Uterus (tissue), 4 donors: ENCODE measurements around the gene ST6GALNAC4. TPM values are rescaled to one million over a fixed set of nuclear protein-coding genes. Genes with fewer than 3 reads are reported as not detected.

Experiments
- DNase-seq, 2 donors: peaks; one replicate each; pipeline ENCODE4 v3.0.0-alpha.2; 2019 to 2020
- H3K27ac ChIP-seq, 2 donors: fragments of 200-600 bp; sonication (generic); 1 replicate in 1 of 2; 2 replicates in 1 of 2; pipeline ENCODE4 v1.5.1; 2016 to 2018
- H3K27me3 ChIP-seq, 2 donors: fragments of 200-600 bp; sonication (generic); one replicate each; pipeline ENCODE4 v1.5.1; 2018 to 2019; ENCODE audit warnings: control low read depth in 1 of 2
- H3K36me3 ChIP-seq, 2 donors: fragments of 200-600 bp; sonication (generic); one replicate each; pipeline ENCODE4 v1.5.1; 2019; ENCODE audit warnings: control low read depth in 1 of 2
- H3K4me1 ChIP-seq, 2 donors: fragments of 200-600 bp; sonication (generic); one replicate each; pipeline ENCODE4 v1.5.1; 2018 to 2019; ENCODE audit warnings: control low read depth in 1 of 2
- H3K4me3 ChIP-seq, 2 donors: fragments of 200-600 bp; sonication (generic); 1 replicate in 1 of 2; 2 replicates in 1 of 2; pipeline ENCODE4 v1.5.1; 2018 to 2019; ENCODE audit warnings: mild to moderate bottlenecking in 1 of 2
- H3K9me3 ChIP-seq, 2 donors: fragments of 200-600 bp; sonication (generic); one replicate each; pipeline ENCODE4 v1.5.1; 2019; ENCODE audit warnings: control low read depth in 1 of 2
- CTCF ChIP-seq, 4 experiments: fragments of 200-600 bp in 2 of 4; fragments of 450-650 bp in 2 of 4; sonication (generic) in 2 of 4; IDR thresholded peaks; one replicate each; pipeline ENCODE4 v1.5.1; 2016 to 2019; ENCODE audit warnings: antibody characterized with exemption in 4 of 4, mild to moderate bottlenecking in 2 of 4, moderate library complexity in 1 of 4
- POLR2A ChIP-seq, 2 donors: fragments of 450-650 bp; IDR thresholded peaks; one replicate each; pipeline ENCODE4 v1.6.1; 2016; ENCODE audit warnings: antibody characterized with exemption in 2 of 2, mild to moderate bottlenecking in 1 of 2, moderate library complexity in 1 of 2
- intact Hi-C: fragments of 100-400 bp; cut with DNase I; formaldehyde crosslinking; loops from one replicate; pipeline ENCODE4 v1.15.1; 2023; ENCODE audit warnings: low total_unique reads
- total RNA-seq, 4 donors: library from RNA; depleted of rRNA in 3 of 4; stranded (reverse); fragments of >200 nt in 3 of 4; gene quantifications; one replicate each; pipeline versions ENCODE4 v1.1.0 to v1.2.4, GENCODE V29; 2014 to 2023
- donor health status: DM: yes; HTN: yes; CAD: no.

The ST6GALNAC4 gene
- total RNA-seq, 4 donors from 2014 or later, result 0.59 to 41.7 (median 20.7) TPM

GRCh38 chr9:127909839-127910273 lies 7.0 kb downstream of the ST6GALNAC4 start:
- intact Hi-C loops, result no loop called here
- H3K4me3 ChIP-seq, result no peak overlapping the region
- H3K9me3 ChIP-seq, result no peaks in the 10 kb centered on the region
- TF ChIP-seq POLR2A (IDR thresholded peaks at IDR 0.05) (no peak), CTCF (IDR thresholded peaks at IDR 0.05) (no peak)
- peaks cover 0 to 8% of the 10 kb centered on the region in 2 donors for H3K4me1 ChIP-seq
- DNase-seq, result no peak
- H3K27me3 ChIP-seq, result no peaks in the 10 kb centered on the region
- no peaks in the 10 kb centered on the region for H3K36me3 ChIP-seq
- H3K27ac ChIP-seq, result no peak overlapping the region

GRCh38 chr9:127908660-127908926 lies 8.2 kb downstream of the ST6GALNAC4 start:
- intact Hi-C loops, result no loop called here
- peaks cover 0 to 20% of the 10 kb centered on the region in 2 donors for H3K4me1 ChIP-seq
- no peak overlapping the region for H3K4me3 ChIP-seq
- no peak for TF ChIP-seq CTCF (IDR thresholded peaks at IDR 0.05)
- no peak for TF ChIP-seq POLR2A (IDR thresholded peaks at IDR 0.05)
- H3K27ac ChIP-seq, result no peak overlapping the region
- H3K36me3 ChIP-seq, result no peaks in the 10 kb centered on the region
- no peaks in the 10 kb centered on the region for H3K9me3 ChIP-seq
- DNase-seq, result no peak
- H3K27me3 ChIP-seq, result no peaks in the 10 kb centered on the region

- no peak for DNase-seq
- TF ChIP-seq POLR2A (IDR thresholded peaks at IDR 0.05), result no peak
- no peak for TF ChIP-seq CTCF (IDR thresholded peaks at IDR 0.05)
- Histone ChIP-seq H3K27me3 (no peaks in the 10 kb centered on the region), H3K36me3 (no peaks in the 10 kb centered on the region), H3K4me3 (no peak overlapping the region), H3K9me3 (no peaks in the 10 kb centered on the region), H3K27ac (no peak overlapping the region), H3K4me1 (peaks cover 0 to 23% of the 10 kb centered on the region in 2 donors)
- intact Hi-C loops, result no loop called here
These were observed 8.8 kb downstream of the ST6GALNAC4 start for GRCh38 chr9:127907867-127908659.

GRCh38 chr9:127905788-127906191 lies 11.1 kb downstream of the ST6GALNAC4 start:
- Histone ChIP-seq H3K27ac (peak overlapping the region; percentile 78 to 89), H3K27me3 (no peaks in the 10 kb centered on the region), H3K4me3 (no peak overlapping the region), H3K9me3 (no peaks in the 10 kb centered on the region), H3K36me3 (no peaks in the 10 kb centered on the region), H3K4me1 (peaks cover 0 to 23% of the 10 kb centered on the region in 2 donors)
- intact Hi-C loops, result no loop called here
- DNase-seq, result peak in 1 of 2 donors; percentile 19
- TF ChIP-seq CTCF (IDR thresholded peaks at IDR 0.05), result no peak
- TF ChIP-seq POLR2A (IDR thresholded peaks at IDR 0.05), result no peak

GRCh38 chr9:127905004-127905728 lies 11.7 kb downstream of the ST6GALNAC4 start:
- no peak overlapping the region for H3K4me3 ChIP-seq
- peak in 1 of 2 donors; percentile 18 for DNase-seq
- no peaks in the 10 kb centered on the region for H3K36me3 ChIP-seq
- TF ChIP-seq CTCF (IDR thresholded peaks at IDR 0.05), result no peak
- TF ChIP-seq POLR2A (IDR thresholded peaks at IDR 0.05), result no peak
- no peaks in the 10 kb centered on the region for H3K27me3 ChIP-seq
- no peaks in the 10 kb centered on the region for H3K9me3 ChIP-seq
- peaks cover 0 to 23% of the 10 kb centered on the region in 2 donors for H3K4me1 ChIP-seq
- H3K27ac ChIP-seq, result peak overlapping the region; percentile 78 to 89
- intact Hi-C loops, result no loop called here
